Panc1 (cell line): Measurements from ENCODE around the gene MTFR1L. TPM values are rescaled to one million over a fixed set of nuclear protein-coding genes. Genes with fewer than 3 reads are reported as not detected.

Experiments
- ATAC-seq: fragments of 200-7000 bp; cut with Tn5 transposase; 2 replicates; pipeline ENCODE4 v1.9.1; 2020; ENCODE audit warnings: mild to moderate bottlenecking, moderate library complexity
- BruUV-seq: library from RNA; stranded (reverse); fragments of 400-500 nt; replicated peaks from 2 replicates; lab custom pipeline; 2021; lab: Mats Ljungman, UMichigan
- CTCF ChIA-PET: fragments of 300-600 bp; sonication (Branson Sonifier 250); formaldehyde crosslinking; loops from one replicate; lab custom pipeline; 2022; ENCODE audit warnings: antibody characterized with exemption; lab: Charles Lee
- POLR2A ChIA-PET: fragments of 300-600 bp; sonication (Branson Sonifier 250); formaldehyde crosslinking; loops from one replicate; lab custom pipeline; 2022; ENCODE audit warnings: antibody characterized with exemption; lab: Charles Lee
- DNase-seq: peaks from one replicate; pipeline ENCODE4 v3.0.0-alpha.2; 2010; ENCODE audit warnings: low read depth, low spot score
- H3K27ac ChIP-seq: 2 replicates; pipeline ENCODE4 v1.5.1; 2011; ENCODE audit warnings: mild to moderate bottlenecking, low read length, inconsistent platforms
- H3K27me3 ChIP-seq: fragments of 200-500 bp; sonication (Bioruptor generic); 2 replicates; pipeline ENCODE4 v1.6.0; 2014; ENCODE audit warnings: low read length, inconsistent platforms; ENCODE audit not compliant: control insufficient read depth, insufficient read depth
- H3K36me3 ChIP-seq: fragments of 200-500 bp; sonication (Bioruptor generic); 2 replicates; pipeline ENCODE4 v1.5.1; 2014; ENCODE audit warnings: inconsistent platforms, mild to moderate bottlenecking, low read length, moderate library complexity; ENCODE audit not compliant: control insufficient read depth, insufficient read depth
- H3K4me1 ChIP-seq: 2 replicates; pipeline ENCODE4 v1.5.1; 2011; ENCODE audit warnings: inconsistent platforms, mild to moderate bottlenecking, low read length, moderate library complexity; ENCODE audit not compliant: control insufficient read depth, insufficient read depth
- H3K4me3 ChIP-seq, 2 experiments: 2 replicates each; pipeline ENCODE4 v1.5.1; 2011 to 2012; ENCODE audit warnings: low read depth in 2 of 2, low read length in 2 of 2, mild to moderate bottlenecking in 2 of 2, inconsistent platforms in 1 of 2, moderate library complexity in 1 of 2
- H3K9me3 ChIP-seq: fragments of 200-500 bp; sonication (Bioruptor generic); 2 replicates; pipeline ENCODE4 v1.5.1; 2014; ENCODE audit warnings: low read depth, mild to moderate bottlenecking, inconsistent platforms, low read length, moderate library complexity; ENCODE audit not compliant: control insufficient read depth, insufficient read depth
- POLR2AphosphoS5 ChIP-seq: IDR thresholded peaks from 2 replicates; pipeline ENCODE4 v1.6.1; 2012; ENCODE audit warnings: mild to moderate bottlenecking, low read depth, low read length, moderate library complexity
- SIN3A ChIP-seq: IDR thresholded peaks from 2 replicates; pipeline ENCODE4 v1.6.1; 2012; ENCODE audit warnings: low read depth, mild to moderate bottlenecking, low read length, moderate library complexity, borderline replicate concordance; ENCODE audit not compliant: insufficient read depth
- TCF7L2 ChIP-seq: IDR thresholded peaks from 2 replicates; pipeline ENCODE4 v1.6.1; 2011; ENCODE audit warnings: mild to moderate bottlenecking, low read depth, low read length, inconsistent platforms
- in situ Hi-C: cut with HindIII; loops from 2 replicates; pipeline ENCODE4 v1.10.0; 2016; ENCODE audit warnings: low sequenced_read_pairs, low pct_unique_long_range_greater_than_20kb
- intact Hi-C: fragments of 100-400 bp; cut with micrococcal nuclease; formaldehyde crosslinking; loops from one replicate; pipeline ENCODE4 v1.10.0; 2022; ENCODE audit not compliant: unreplicated experiment
- total RNA-seq: library from RNA; stranded (reverse); gene quantifications from one replicate; pipeline ENCODE4 v1.2.1, GENCODE V29; 2021; ENCODE audit not compliant: unreplicated experiment
- TF ChIP-seq, protein P1 (sequence below), 2 experiments: IDR thresholded peaks; 2 replicates each; pipeline ENCODE4 v1.6.1; 2011 to 2012; ENCODE audit warnings: low read depth in 2 of 2, control low read depth in 1 of 2, low read length in 1 of 2, mild to moderate bottlenecking in 1 of 2, moderate library complexity in 1 of 2; ENCODE audit not compliant: insufficient read depth in 1 of 2
- TF ChIP-seq, protein P2 (sequence below): fragments of 450-650 bp; IDR thresholded peaks from 2 replicates; pipeline ENCODE4 v1.5.1; 2017; ENCODE audit warnings: mild to moderate bottlenecking

MTFR1L gene
- total RNA-seq, 1 experiment from 2014 or later = 68.5 TPM

DNA sequence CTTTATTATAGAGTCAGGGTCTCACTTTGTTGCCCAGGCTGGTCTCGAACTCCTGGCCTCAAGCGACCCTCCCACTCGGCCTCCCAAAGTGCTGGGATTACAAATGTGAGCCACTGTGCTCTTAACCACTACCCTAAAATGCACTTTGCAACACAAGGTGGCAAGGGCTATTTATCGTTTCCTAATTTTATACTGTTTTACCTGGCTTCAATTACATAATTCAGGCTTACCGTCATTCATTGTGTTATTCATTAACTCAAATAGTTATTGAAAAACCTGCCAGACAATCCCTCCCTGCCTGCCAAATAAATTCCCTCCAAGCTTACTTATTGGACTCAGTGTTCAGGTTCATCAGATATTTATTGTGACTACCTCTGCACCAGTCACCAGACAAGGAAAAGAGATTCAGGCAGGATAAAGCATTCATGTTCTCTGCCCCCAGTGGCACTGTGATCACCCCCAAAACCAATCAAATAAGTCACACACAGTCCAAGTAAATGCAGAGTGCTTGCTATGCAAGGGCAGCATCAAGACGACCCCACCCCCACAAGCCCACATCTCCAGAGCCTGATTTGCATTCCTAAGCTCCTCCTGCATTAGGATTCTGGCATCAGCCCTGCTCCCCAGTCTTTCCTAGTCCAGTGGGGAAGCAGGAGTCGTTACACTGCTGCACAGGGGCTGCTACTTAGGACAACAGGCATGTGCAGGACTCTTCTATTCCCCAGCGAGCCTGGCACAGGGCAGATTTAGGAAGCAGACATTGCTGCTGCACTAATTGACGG, 47.6 kb downstream of the MTFR1L start:
- Histone ChIP-seq H3K9me3 (no peaks in the 10 kb centered on the region), H3K27ac (no peak overlapping the region), H3K4me1 (peaks cover 15% of the 10 kb centered on the region), H3K36me3 (no peaks in the 10 kb centered on the region), H3K4me3 (no peak overlapping the region), H3K27me3 (no peaks in the 10 kb centered on the region)
- no TSS peak for BruUV-seq
- DNase-seq (no peak), ATAC-seq (no peak)
- in situ Hi-C loops (no loop called here), intact Hi-C loops (no loop called here)
- POLR2A ChIA-PET = no interaction called here
- TF ChIP-seq, protein P1, sequence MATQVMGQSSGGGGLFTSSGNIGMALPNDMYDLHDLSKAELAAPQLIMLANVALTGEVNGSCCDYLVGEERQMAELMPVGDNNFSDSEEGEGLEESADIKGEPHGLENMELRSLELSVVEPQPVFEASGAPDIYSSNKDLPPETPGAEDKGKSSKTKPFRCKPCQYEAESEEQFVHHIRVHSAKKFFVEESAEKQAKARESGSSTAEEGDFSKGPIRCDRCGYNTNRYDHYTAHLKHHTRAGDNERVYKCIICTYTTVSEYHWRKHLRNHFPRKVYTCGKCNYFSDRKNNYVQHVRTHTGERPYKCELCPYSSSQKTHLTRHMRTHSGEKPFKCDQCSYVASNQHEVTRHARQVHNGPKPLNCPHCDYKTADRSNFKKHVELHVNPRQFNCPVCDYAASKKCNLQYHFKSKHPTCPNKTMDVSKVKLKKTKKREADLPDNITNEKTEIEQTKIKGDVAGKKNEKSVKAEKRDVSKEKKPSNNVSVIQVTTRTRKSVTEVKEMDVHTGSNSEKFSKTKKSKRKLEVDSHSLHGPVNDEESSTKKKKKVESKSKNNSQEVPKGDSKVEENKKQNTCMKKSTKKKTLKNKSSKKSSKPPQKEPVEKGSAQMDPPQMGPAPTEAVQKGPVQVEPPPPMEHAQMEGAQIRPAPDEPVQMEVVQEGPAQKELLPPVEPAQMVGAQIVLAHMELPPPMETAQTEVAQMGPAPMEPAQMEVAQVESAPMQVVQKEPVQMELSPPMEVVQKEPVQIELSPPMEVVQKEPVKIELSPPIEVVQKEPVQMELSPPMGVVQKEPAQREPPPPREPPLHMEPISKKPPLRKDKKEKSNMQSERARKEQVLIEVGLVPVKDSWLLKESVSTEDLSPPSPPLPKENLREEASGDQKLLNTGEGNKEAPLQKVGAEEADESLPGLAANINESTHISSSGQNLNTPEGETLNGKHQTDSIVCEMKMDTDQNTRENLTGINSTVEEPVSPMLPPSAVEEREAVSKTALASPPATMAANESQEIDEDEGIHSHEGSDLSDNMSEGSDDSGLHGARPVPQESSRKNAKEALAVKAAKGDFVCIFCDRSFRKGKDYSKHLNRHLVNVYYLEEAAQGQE (IDR thresholded peaks at IDR 0.05; ENCODE audit: insufficient read depth in 1 of 2, low read depth in 2 of 2, low read length in 1 of 2) = no peak
- TF ChIP-seq TCF7L2 (no peak), SIN3A (no peak)
- TF ChIP-seq, protein P2, sequence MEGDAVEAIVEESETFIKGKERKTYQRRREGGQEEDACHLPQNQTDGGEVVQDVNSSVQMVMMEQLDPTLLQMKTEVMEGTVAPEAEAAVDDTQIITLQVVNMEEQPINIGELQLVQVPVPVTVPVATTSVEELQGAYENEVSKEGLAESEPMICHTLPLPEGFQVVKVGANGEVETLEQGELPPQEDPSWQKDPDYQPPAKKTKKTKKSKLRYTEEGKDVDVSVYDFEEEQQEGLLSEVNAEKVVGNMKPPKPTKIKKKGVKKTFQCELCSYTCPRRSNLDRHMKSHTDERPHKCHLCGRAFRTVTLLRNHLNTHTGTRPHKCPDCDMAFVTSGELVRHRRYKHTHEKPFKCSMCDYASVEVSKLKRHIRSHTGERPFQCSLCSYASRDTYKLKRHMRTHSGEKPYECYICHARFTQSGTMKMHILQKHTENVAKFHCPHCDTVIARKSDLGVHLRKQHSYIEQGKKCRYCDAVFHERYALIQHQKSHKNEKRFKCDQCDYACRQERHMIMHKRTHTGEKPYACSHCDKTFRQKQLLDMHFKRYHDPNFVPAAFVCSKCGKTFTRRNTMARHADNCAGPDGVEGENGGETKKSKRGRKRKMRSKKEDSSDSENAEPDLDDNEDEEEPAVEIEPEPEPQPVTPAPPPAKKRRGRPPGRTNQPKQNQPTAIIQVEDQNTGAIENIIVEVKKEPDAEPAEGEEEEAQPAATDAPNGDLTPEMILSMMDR = no peak
- CTCF ChIA-PET = no interaction called here

GRCh38 chr1:25869909-25870606, 50.3 kb downstream of the MTFR1L start:
- H3K4me3 ChIP-seq = no peak overlapping the region
- no peaks in the 10 kb centered on the region for H3K27me3 ChIP-seq
- ATAC-seq (no peak), DNase-seq (no peak)
- CTCF ChIA-PET = interaction anchor here (0.6 kb wide), 1 partner anchor 1127 kb away, joined by 5 read pairs; no protein-coding TSS in a partner anchor
- 0 out of 2 replicates have a peak overlapping the region, but pooled peaks have one; percentile 7 for H3K27ac ChIP-seq
- intact Hi-C loops = no loop called here
- POLR2A ChIA-PET = interaction anchor here (0.6 to 0.9 kb wide), 2 partner anchors 41 to 253 kb away, joined by 3 to 4 read pairs; no protein-coding TSS in a partner anchor
- no TSS peak for BruUV-seq
- peaks cover 34% of the 10 kb centered on the region for H3K4me1 ChIP-seq
- H3K36me3 ChIP-seq = no peaks in the 10 kb centered on the region; the same call in 1 of the 2 replicates
- in situ Hi-C loops = no loop called here
- no peaks in the 10 kb centered on the region for H3K9me3 ChIP-seq
- TF ChIP-seq, protein P2 = no peak
- TF ChIP-seq, protein P1 (IDR thresholded peaks at IDR 0.05; ENCODE audit: insufficient read depth in 1 of 2, low read depth in 2 of 2, low read length in 1 of 2) = no peak
- TF ChIP-seq TCF7L2 (no peak), POLR2AphosphoS5 (no peak), SIN3A (no peak)
